Liver (tissue), 9 donors: ENCODE results near the gene NR3C1. TPM values are rescaled to one million over a fixed set of nuclear protein-coding genes. Genes with fewer than 3 reads are reported as not detected.

Experiments
- DNase-seq: peaks from one replicate; pipeline ENCODE4 v3.0.0-alpha.2; 2017; ENCODE audit warnings: low spot score
- H3K27ac ChIP-seq, 2 donors: one replicate each; pipeline ENCODE4 v1.7.0; 2013; ENCODE audit warnings: inconsistent platforms in 2 of 2, low read length in 2 of 2, control low read depth in 1 of 2, low read depth in 1 of 2, mild to moderate bottlenecking in 1 of 2
- H3K27me3 ChIP-seq, 4 donors: one replicate each; pipeline versions ENCODE4 v1.6.1 to v1.7.0; 2013; ENCODE audit warnings: low read length in 3 of 4, inconsistent platforms in 1 of 4, mild to moderate bottlenecking in 1 of 4, moderate library complexity in 1 of 4; ENCODE audit not compliant: control insufficient read depth in 4 of 4, insufficient read depth in 4 of 4
- H3K36me3 ChIP-seq, 4 donors: one replicate each; pipeline versions ENCODE4 v1.6.1 to v1.7.0; 2013; ENCODE audit warnings: low read length in 3 of 4, mild to moderate bottlenecking in 3 of 4, low read depth in 1 of 4, moderate library complexity in 1 of 4; ENCODE audit not compliant: control insufficient read depth in 4 of 4, insufficient read depth in 3 of 4
- H3K4me1 ChIP-seq, 4 donors: one replicate each; pipeline versions ENCODE4 v1.6.1 to v1.7.0; 2013; ENCODE audit warnings: low read length in 3 of 4, mild to moderate bottlenecking in 3 of 4, moderate library complexity in 1 of 4; ENCODE audit not compliant: control insufficient read depth in 4 of 4, insufficient read depth in 4 of 4
- H3K4me3 ChIP-seq, 3 donors: one replicate each; pipeline versions ENCODE4 v1.6.1 to v1.7.0; 2013; ENCODE audit warnings: low read length in 3 of 3, control low read depth in 1 of 3, low read depth in 1 of 3, mild to moderate bottlenecking in 1 of 3
- H3K9ac ChIP-seq, 2 donors: one replicate each; pipeline ENCODE4 v1.7.0; 2013; ENCODE audit warnings: low read length in 2 of 2, mild to moderate bottlenecking in 2 of 2, moderate library complexity in 2 of 2, control low read depth in 1 of 2, low read depth in 1 of 2
- H3K9me3 ChIP-seq, 4 donors: one replicate each; pipeline versions ENCODE4 v1.6.1 to v1.7.0; 2013; ENCODE audit warnings: low read length in 3 of 4; ENCODE audit not compliant: control insufficient read depth in 4 of 4
- CTCF ChIP-seq: fragments of 150-350 bp; IDR thresholded peaks from 2 replicates; pipeline ENCODE4 v1.5.1; 2017; ENCODE audit warnings: improper control_type of control experiment, low read depth, low read length; ENCODE audit not compliant: missing input control
- EGR1 ChIP-seq, 2 donors: IDR thresholded peaks; 2 replicates each; pipeline ENCODE4 v1.6.1; 2016 to 2018; ENCODE audit warnings: antibody characterized with exemption in 2 of 2, low read depth in 2 of 2
- FOXA1 ChIP-seq: IDR thresholded peaks from 2 replicates; pipeline ENCODE4 v1.6.1; 2016; ENCODE audit warnings: antibody characterized with exemption
- FOXA2 ChIP-seq: IDR thresholded peaks from 2 replicates; pipeline ENCODE4 v1.6.1; 2016; ENCODE audit warnings: antibody characterized with exemption
- HNF4A ChIP-seq, 2 donors: conservative IDR thresholded peaks; 2 replicates each; pipeline ENCODE4 v1.6.1; 2016; ENCODE audit warnings: antibody characterized with exemption in 2 of 2, mild to moderate bottlenecking in 2 of 2
- HNF4G ChIP-seq: IDR thresholded peaks from 2 replicates; pipeline ENCODE4 v1.6.1; 2016; ENCODE audit warnings: antibody characterized with exemption
- JUND ChIP-seq, 2 donors: IDR thresholded peaks; 2 replicates each; pipeline ENCODE4 v1.6.1; 2016; ENCODE audit warnings: antibody characterized with exemption in 2 of 2
- NR2F2 ChIP-seq: IDR thresholded peaks from 2 replicates; pipeline ENCODE4 v1.6.1; 2016; ENCODE audit warnings: antibody characterized with exemption
- RAD21 ChIP-seq, 2 donors: IDR thresholded peaks; 2 replicates each; pipeline ENCODE4 v1.6.1; 2016; ENCODE audit warnings: antibody characterized with exemption in 2 of 2, mild to moderate bottlenecking in 2 of 2
- REST ChIP-seq: IDR thresholded peaks from 2 replicates; pipeline ENCODE4 v1.6.1; 2016; ENCODE audit warnings: antibody characterized with exemption, mild to moderate bottlenecking
- RXRA ChIP-seq, 2 donors: IDR thresholded peaks; 2 replicates each; pipeline ENCODE4 v1.6.1; 2017 to 2018; ENCODE audit warnings: antibody characterized with exemption in 2 of 2, mild to moderate bottlenecking in 1 of 2
- SP1 ChIP-seq: IDR thresholded peaks from 2 replicates; pipeline ENCODE4 v1.6.1; 2018; ENCODE audit warnings: antibody characterized with exemption, mild to moderate bottlenecking
- TAF1 ChIP-seq: conservative IDR thresholded peaks from 2 replicates; pipeline ENCODE4 v1.6.1; 2016; ENCODE audit warnings: antibody characterized with exemption, mild to moderate bottlenecking
- YY1 ChIP-seq: IDR thresholded peaks from 2 replicates; pipeline ENCODE4 v1.6.1; 2016; ENCODE audit warnings: antibody characterized with exemption, mild to moderate bottlenecking
- WGBS: extraction: QIAGEN DNeasy Blood & Tissue Kit; methylation state at CpG from one replicate; pipeline ENCODE4 v1.1.7; 2013; 5-methylcytosine and 5-hydroxymethylcytosine counted together
- polyA plus RNA-seq, 2 donors: library from polyadenylated mRNA; stranded (reverse) in 1 of 2; unstranded in 1 of 2; fragments of 200-250 nt in 1 of 2; fragments of >200 nt in 1 of 2; fragmentation: Nextera tagmentation in 1 of 2; extraction: Ambion mirVana in 1 of 2; gene quantifications; one replicate each; pipeline versions ENCODE4 v1.2.1 to v1.2.3, GENCODE V29; 2013 to 2015
- total RNA-seq, 2 donors: library from RNA; depleted of rRNA; stranded (reverse); fragments of >200 nt; gene quantifications; one replicate each; pipeline ENCODE4 v1.2.3, GENCODE V29; 2014
- TF ChIP-seq, protein P1 (sequence below): IDR thresholded peaks from 2 replicates; pipeline ENCODE4 v1.6.1; 2016; ENCODE audit warnings: antibody characterized with exemption
- TF ChIP-seq, protein P2 (sequence below): IDR thresholded peaks from 2 replicates; pipeline ENCODE4 v1.6.1; 2016; ENCODE audit warnings: antibody characterized with exemption
- TF ChIP-seq, protein P3 (sequence below): IDR thresholded peaks from 2 replicates; pipeline ENCODE4 v1.6.1; 2016; ENCODE audit warnings: antibody characterized with exemption
- donor health status: healthy.
- donor health status: healthy.
- donor health status: healthy.
- donor health status: healthy.
- donor health status: healthy.

Gene NR3C1
- total and polyA plus RNA-seq, 4 donors = 24.5 to 36.4 (median 29.0) TPM

DNA sequence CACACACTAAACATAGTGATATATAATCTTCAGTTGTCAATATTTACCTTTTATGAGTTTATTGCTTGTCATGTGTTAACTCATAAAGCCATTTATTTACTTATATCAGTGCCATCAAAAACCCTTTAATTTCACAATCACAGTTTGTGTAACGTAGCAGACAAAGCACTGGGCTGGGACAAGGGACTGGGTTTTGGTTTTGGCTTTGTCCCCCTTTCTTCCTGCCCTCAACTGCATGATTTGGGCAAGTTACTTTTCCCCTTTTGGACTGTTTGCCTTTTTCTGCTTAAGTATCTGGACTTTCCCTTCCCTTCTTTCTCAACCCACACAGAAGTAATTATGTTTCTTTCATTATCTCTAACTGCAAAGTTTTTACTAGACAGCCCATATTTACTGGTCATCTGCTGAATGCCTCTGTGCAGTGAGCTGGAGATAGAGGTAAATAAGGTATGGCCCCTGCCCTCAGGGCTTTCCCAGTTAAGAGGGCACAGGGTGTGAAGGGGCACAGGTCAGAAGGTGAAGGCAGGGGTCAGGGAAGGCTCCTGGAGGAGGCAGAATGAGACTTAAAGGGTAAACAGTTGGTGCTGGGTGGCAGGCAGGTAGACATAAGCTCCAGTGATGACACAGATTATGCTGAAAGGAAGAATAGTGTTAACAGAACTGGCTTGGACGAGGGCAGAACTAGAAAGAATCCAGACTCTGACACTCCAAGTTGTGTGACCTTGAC, 14.8 kb upstream of the NR3C1 start (continued):
- TF ChIP-seq REST = no peak
- TF ChIP-seq SP1 = peak; percentile 15
- TF ChIP-seq TAF1 = no peak
- TF ChIP-seq JUND (IDR thresholded peaks at IDR 0.05) = peak in 1 of 2 donors; percentile 35
- TF ChIP-seq, protein P1, sequence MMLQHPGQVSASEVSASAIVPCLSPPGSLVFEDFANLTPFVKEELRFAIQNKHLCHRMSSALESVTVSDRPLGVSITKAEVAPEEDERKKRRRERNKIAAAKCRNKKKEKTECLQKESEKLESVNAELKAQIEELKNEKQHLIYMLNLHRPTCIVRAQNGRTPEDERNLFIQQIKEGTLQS = no peak

DNA sequence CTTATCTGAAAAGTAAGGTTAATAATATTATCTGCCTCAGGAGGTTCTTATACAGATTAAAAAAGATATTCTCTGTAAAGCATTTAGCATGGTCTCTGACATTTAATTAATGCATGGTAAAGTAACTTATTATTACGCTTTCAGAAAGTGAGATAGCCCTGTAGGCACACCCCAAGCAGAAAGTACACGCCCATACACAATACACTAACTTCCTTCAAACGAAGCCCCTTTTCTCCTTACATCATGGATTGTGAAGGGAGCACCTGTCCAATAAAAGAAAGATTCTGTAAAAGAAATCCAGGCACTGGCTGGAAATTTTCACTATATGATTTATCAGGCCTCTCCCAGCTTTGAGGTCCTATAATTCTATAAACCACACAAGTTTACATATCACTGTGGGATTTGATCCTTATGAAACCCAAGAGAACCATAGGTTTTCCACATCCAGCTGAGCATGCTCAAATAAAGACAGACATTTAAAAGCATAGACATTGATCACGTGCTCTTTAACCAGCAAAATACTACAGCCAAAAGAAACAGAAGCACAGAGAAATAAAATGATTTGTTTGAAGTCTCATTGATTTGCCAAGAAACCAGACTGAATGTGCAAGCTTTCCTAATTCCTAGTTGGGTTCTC, 14.1 kb upstream of the NR3C1 start:
- TF ChIP-seq FOXA2 = no peak
- TF ChIP-seq, protein P2, sequence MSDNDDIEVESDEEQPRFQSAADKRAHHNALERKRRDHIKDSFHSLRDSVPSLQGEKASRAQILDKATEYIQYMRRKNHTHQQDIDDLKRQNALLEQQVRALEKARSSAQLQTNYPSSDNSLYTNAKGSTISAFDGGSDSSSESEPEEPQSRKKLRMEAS = no peak
- no peak for TF ChIP-seq SP1
- TF ChIP-seq NR2F2 = no peak
- no peak for TF ChIP-seq CTCF
- no peak for TF ChIP-seq HNF4A (conservative IDR thresholded peaks at IDR 0.05)
- no peak for TF ChIP-seq YY1
- TF ChIP-seq, protein P1 = no peak
- TF ChIP-seq, protein P3, sequence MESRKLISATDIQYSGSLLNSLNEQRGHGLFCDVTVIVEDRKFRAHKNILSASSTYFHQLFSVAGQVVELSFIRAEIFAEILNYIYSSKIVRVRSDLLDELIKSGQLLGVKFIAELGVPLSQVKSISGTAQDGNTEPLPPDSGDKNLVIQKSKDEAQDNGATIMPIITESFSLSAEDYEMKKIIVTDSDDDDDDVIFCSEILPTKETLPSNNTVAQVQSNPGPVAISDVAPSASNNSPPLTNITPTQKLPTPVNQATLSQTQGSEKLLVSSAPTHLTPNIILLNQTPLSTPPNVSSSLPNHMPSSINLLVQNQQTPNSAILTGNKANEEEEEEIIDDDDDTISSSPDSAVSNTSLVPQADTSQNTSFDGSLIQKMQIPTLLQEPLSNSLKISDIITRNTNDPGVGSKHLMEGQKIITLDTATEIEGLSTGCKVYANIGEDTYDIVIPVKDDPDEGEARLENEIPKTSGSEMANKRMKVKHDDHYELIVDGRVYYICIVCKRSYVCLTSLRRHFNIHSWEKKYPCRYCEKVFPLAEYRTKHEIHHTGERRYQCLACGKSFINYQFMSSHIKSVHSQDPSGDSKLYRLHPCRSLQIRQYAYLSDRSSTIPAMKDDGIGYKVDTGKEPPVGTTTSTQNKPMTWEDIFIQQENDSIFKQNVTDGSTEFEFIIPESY = no peak
- no peak for TF ChIP-seq RXRA (IDR thresholded peaks at IDR 0.05)
- TF ChIP-seq HNF4G = no peak
- no peak for TF ChIP-seq TAF1
- no peak for TF ChIP-seq JUND (IDR thresholded peaks at IDR 0.05)
- no peak for TF ChIP-seq REST
- no peak for TF ChIP-seq RAD21 (IDR thresholded peaks at IDR 0.05)
- TF ChIP-seq EGR1 (IDR thresholded peaks at IDR 0.05; ENCODE audit: low read depth in 2 of 2) = no peak
- no peak for TF ChIP-seq FOXA1
- H3K27ac ChIP-seq = peak overlapping the region; percentile 58 to 70
- H3K36me3 ChIP-seq = no peaks in the 10 kb centered on the region
- H3K4me3 ChIP-seq = no peak overlapping the region
- no peak for DNase-seq
- 70% methylated on average over 4 of the region's 4 CpGs for WGBS
- peaks cover 5 to 45% (median 39%) of the 10 kb centered on the region in 4 donors for H3K4me1 ChIP-seq
- H3K9me3 ChIP-seq = no peaks in the 10 kb centered on the region
- H3K9ac ChIP-seq = peak overlapping the region in 1 of 2 donors; percentile 27
- no peaks in the 10 kb centered on the region for H3K27me3 ChIP-seq
